IPS DF 6.9 (cell line): ENCODE measurements around the gene TMPRSS11B.
"Not testable (repeated sequence)": the region's sequence is repeated elsewhere in the genome, so short reads cannot be mapped to it uniquely, and the experiment has no call there.

Source experiments
- DNase-seq: peaks from one replicate; pipeline ENCODE4 v3.0.0-alpha.2; 2013; ENCODE audit warnings: low read depth, low spot score
- H3K27ac ChIP-seq: one replicate; pipeline ENCODE4 v1.5.1; 2013; ENCODE audit warnings: low read length, control low read depth
- H3K27me3 ChIP-seq: 2 replicates; pipeline ENCODE4 v1.6.1; 2013; ENCODE audit warnings: mild to moderate bottlenecking, low read length; ENCODE audit not compliant: control insufficient read depth, insufficient read depth
- H3K36me3 ChIP-seq: 2 replicates; pipeline ENCODE4 v1.6.1; 2013; ENCODE audit warnings: low read length; ENCODE audit not compliant: control insufficient read depth, insufficient read depth
- H3K4me1 ChIP-seq: 2 replicates; pipeline ENCODE4 v1.6.1; 2013; ENCODE audit warnings: low read length; ENCODE audit not compliant: control insufficient read depth, insufficient read depth
- H3K4me3 ChIP-seq: 2 replicates; pipeline ENCODE4 v1.5.1; 2013; ENCODE audit warnings: mild to moderate bottlenecking, low read length
- H3K9me3 ChIP-seq: 2 replicates; pipeline ENCODE4 v1.6.1; 2013; ENCODE audit warnings: low read length, inconsistent platforms; ENCODE audit not compliant: control insufficient read depth, insufficient read depth
- whole genome bisulfite sequencing: extraction: QIAGEN DNeasy Blood & Tissue Kit; methylation state at CpG from one replicate; pipeline ENCODE4 v1.1.7; 2013; ENCODE audit warnings: mixed read lengths, missing lambda C conversion rate; ENCODE audit not compliant: insufficient read length, insufficient coverage; 5-methylcytosine and 5-hydroxymethylcytosine counted together

TMPRSS11B gene

GRCh38 chr4:68228568-68228967, 16.9 kb downstream of the TMPRSS11B start:
- H3K9me3 ChIP-seq: no peaks in the 10 kb centered on the region
- H3K36me3 ChIP-seq: no peaks in the 10 kb centered on the region
- no peaks in the 10 kb centered on the region for H3K27me3 ChIP-seq
- WGBS: no CpG with 5 or more reads among the region's 1 CpG
- H3K4me3 ChIP-seq: no peak overlapping the region
- H3K27ac ChIP-seq: no peak overlapping the region
- DNase-seq: no peak
- no peaks in the 10 kb centered on the region for H3K4me1 ChIP-seq

GRCh38 chr4:68218044-68218443, 27.4 kb downstream of the TMPRSS11B start:
- Histone ChIP-seq H3K4me1 (no peaks in the 10 kb centered on the region), H3K9me3 (no peaks in the 10 kb centered on the region), H3K27me3 (no peaks in the 10 kb centered on the region), H3K4me3 (no peak overlapping the region), H3K36me3 (no peaks in the 10 kb centered on the region), H3K27ac (no peak overlapping the region)
- WGBS: no CpG with 5 or more reads among the region's 1 CpG
- no peak for DNase-seq

- DNase-seq: no peak
- Histone ChIP-seq H3K27ac (no peak overlapping the region), H3K9me3 (no peaks in the 10 kb centered on the region), H3K27me3 (no peaks in the 10 kb centered on the region), H3K4me3 (no peak overlapping the region), H3K36me3 (no peaks in the 10 kb centered on the region), H3K4me1 (no peaks in the 10 kb centered on the region)
These were observed 29.0 kb downstream of the TMPRSS11B start for GRCh38 chr4:68216501-68216900.

- Histone ChIP-seq H3K27ac (no peak overlapping the region), H3K36me3 (no peaks in the 10 kb centered on the region), H3K27me3 (no peaks in the 10 kb centered on the region), H3K4me3 (no peak overlapping the region), H3K9me3 (no peaks in the 10 kb centered on the region), H3K4me1 (no peaks in the 10 kb centered on the region)
- no CpG with 5 or more reads among the region's 1 CpG for WGBS
- no peak for DNase-seq
These were observed 36.5 kb downstream of the TMPRSS11B start for GRCh38 chr4:68209003-68209402.

- H3K27me3 ChIP-seq, H3K4me3 ChIP-seq, DNase-seq, H3K4me1 ChIP-seq, H3K9me3 ChIP-seq, H3K36me3 ChIP-seq, H3K27ac ChIP-seq: not testable (repeated sequence)
- WGBS: no CpG with 5 or more reads among the region's 5 CpGs
These were observed 51.2 kb downstream of the TMPRSS11B start for GRCh38 chr4:68194305-68194704.

- no peak overlapping the region for H3K4me3 ChIP-seq
- peaks cover 1% of the 10 kb centered on the region; the same call in 1 of the 2 replicates for H3K9me3 ChIP-seq
- WGBS: no CpG with 5 or more reads among the region's 1 CpG
- no peaks in the 10 kb centered on the region for H3K27me3 ChIP-seq
- no peak overlapping the region for H3K27ac ChIP-seq
- H3K36me3 ChIP-seq: no peaks in the 10 kb centered on the region
- no peaks in the 10 kb centered on the region for H3K4me1 ChIP-seq
- no peak for DNase-seq
These were observed 52.3 kb downstream of the TMPRSS11B start for GRCh38 chr4:68193194-68193593.

GRCh38 chr4:68187145-68187544, 58.3 kb downstream of the TMPRSS11B start:
- Histone ChIP-seq H3K36me3 (no peaks in the 10 kb centered on the region), H3K4me1 (no peaks in the 10 kb centered on the region), H3K9me3 (no peaks in the 10 kb centered on the region), H3K27ac (no peak overlapping the region), H3K4me3 (no peak overlapping the region), H3K27me3 (no peaks in the 10 kb centered on the region)
- DNase-seq: no peak
- no CpG with 5 or more reads among the region's 2 CpGs for whole genome bisulfite sequencing

- no peak for DNase-seq
- Histone ChIP-seq H3K4me3 (no peak overlapping the region), H3K27ac (no peak overlapping the region), H3K36me3 (no peaks in the 10 kb centered on the region), H3K9me3 (no peaks in the 10 kb centered on the region), H3K27me3 (no peaks in the 10 kb centered on the region), H3K4me1 (no peaks in the 10 kb centered on the region)
These were observed 60.6 kb downstream of the TMPRSS11B start for GRCh38 chr4:68184923-68185322.

GRCh38 chr4:68183417-68183816, 62.1 kb downstream of the TMPRSS11B start:
- Histone ChIP-seq H3K4me1 (no peaks in the 10 kb centered on the region), H3K36me3 (no peaks in the 10 kb centered on the region), H3K4me3 (no peak overlapping the region), H3K27me3 (no peaks in the 10 kb centered on the region), H3K27ac (no peak overlapping the region), H3K9me3 (no peaks in the 10 kb centered on the region)
- no peak for DNase-seq

GRCh38 chr4:68182382-68182820, 63.1 kb downstream of the TMPRSS11B start:
- Histone ChIP-seq H3K4me3 (no peak overlapping the region), H3K27ac (no peak overlapping the region), H3K9me3 (no peaks in the 10 kb centered on the region), H3K4me1 (no peaks in the 10 kb centered on the region), H3K27me3 (no peaks in the 10 kb centered on the region), H3K36me3 (no peaks in the 10 kb centered on the region)
- no CpG with 5 or more reads among the region's 27 CpGs for WGBS
- DNase-seq: no peak

- H3K9me3 ChIP-seq: no peaks in the 10 kb centered on the region
These were observed 64.5 kb downstream of the TMPRSS11B start for GRCh38 chr4:68180849-68181526.

More at GRCh38 chr4:68180849-68181526, 64.5 kb downstream of the TMPRSS11B start:
- Histone ChIP-seq H3K4me3 (no peak overlapping the region), H3K36me3 (no peaks in the 10 kb centered on the region), H3K4me1 (no peaks in the 10 kb centered on the region), H3K27ac (no peak overlapping the region), H3K27me3 (no peaks in the 10 kb centered on the region)
- DNase-seq: no peak
- WGBS: no CpG with 5 or more reads among the region's 1 CpG
